ENCODE results near the gene OPN1LW.

The OPN1LW gene

GRCh38 chrX:154120567-154120966, 23.5 kb upstream of the OPN1LW start:
- no peak for TF ChIP-seq CTCF (IDR thresholded peaks at IDR 0.05; ENCODE audit: low read depth, low read length)
- in situ Hi-C loops (cut with HindIII; ENCODE audit: low sequenced_read_pairs), result no loop called here
- H3K4me3 ChIP-seq (ENCODE audit: low read depth, low read length), result no peak overlapping the region
- DNase-seq (ENCODE audit: low read depth, low spot score), result no peak

- in situ Hi-C loops (cut with HindIII; ENCODE audit: low sequenced_read_pairs), result no loop called here
- no peak for TF ChIP-seq CTCF (IDR thresholded peaks at IDR 0.05; ENCODE audit: low read depth, low read length)
- no peak for DNase-seq (ENCODE audit: low read depth, low spot score)
- H3K4me3 ChIP-seq (ENCODE audit: low read depth, low read length), result no peak overlapping the region
Measured at GRCh38 chrX:154121207-154121606, 22.8 kb upstream of the OPN1LW start.

GRCh38 chrX:154121961-154122360, 22.1 kb upstream of the OPN1LW start:
- no peak for DNase-seq (ENCODE audit: low read depth, low spot score)
- no peak for TF ChIP-seq CTCF (IDR thresholded peaks at IDR 0.05; ENCODE audit: low read depth, low read length)
- in situ Hi-C loops (cut with HindIII; ENCODE audit: low sequenced_read_pairs), result no loop called here
- H3K4me3 ChIP-seq (ENCODE audit: low read depth, low read length), result no peak overlapping the region

- DNase-seq (ENCODE audit: low read depth, low spot score), result no peak
- no peak for TF ChIP-seq CTCF (IDR thresholded peaks at IDR 0.05; ENCODE audit: low read depth, low read length)
- no peak overlapping the region for H3K4me3 ChIP-seq (ENCODE audit: low read depth, low read length)
Measured at GRCh38 chrX:154123241-154124219, 20.5 kb upstream of the OPN1LW start.

GRCh38 chrX:154125391-154126040, 18.5 kb upstream of the OPN1LW start:
- no peak overlapping the region for H3K4me3 ChIP-seq (ENCODE audit: low read depth, low read length)
- in situ Hi-C loops (cut with HindIII; ENCODE audit: low sequenced_read_pairs), result no loop called here
- no peak for TF ChIP-seq CTCF (IDR thresholded peaks at IDR 0.05; ENCODE audit: low read depth, low read length)
- no peak for DNase-seq (ENCODE audit: low read depth, low spot score)

More at GRCh38 chrX:154123241-154124219, 20.5 kb upstream of the OPN1LW start:
- in situ Hi-C loops (cut with HindIII; ENCODE audit: low sequenced_read_pairs), result no loop called here

- in situ Hi-C loops (cut with HindIII; ENCODE audit: low sequenced_read_pairs), result no loop called here
- TF ChIP-seq CTCF (IDR thresholded peaks at IDR 0.05; ENCODE audit: low read depth, low read length), result no peak
- no peak overlapping the region for H3K4me3 ChIP-seq (ENCODE audit: low read depth, low read length)
- DNase-seq (ENCODE audit: low read depth, low spot score), result no peak
Measured at GRCh38 chrX:154126101-154126500, 17.9 kb upstream of the OPN1LW start.
